ENCODE data around the gene ETF1.

GRCh38 chr5:138528744-138529469 lies 14.1 kb downstream of the ETF1 start:
- no peak for TF ChIP-seq POLR2A (IDR thresholded peaks at IDR 0.05)
- no peak for TF ChIP-seq CTCF (IDR thresholded peaks at IDR 0.05)

All from vagina (tissue), 2 donors.